GM23338 (cell line): ENCODE data around the gene NTRK3. TPM values are rescaled to one million over a fixed set of nuclear protein-coding genes. Genes with fewer than 3 reads are reported as not detected.

Experiments used
- ATAC-seq: fragments of 200-7000 bp; cut with Tn5 transposase; 3 replicates; pipeline ENCODE4 v1.9.1; 2020
- DNase-seq: peaks from one replicate; pipeline ENCODE4 v3.0.0-alpha.2; 2015; ENCODE audit warnings: low spot score
- H2AFZ ChIP-seq: fragments of 200-600 bp; sonication (generic); 2 replicates; pipeline ENCODE4 v1.8.0; 2016; ENCODE audit warnings: antibody characterized with exemption, mild to moderate bottlenecking, moderate library complexity
- H3F3A ChIP-seq: fragments of 200-600 bp; sonication (generic); replicated peaks from 2 replicates; pipeline ENCODE4 v1.8.0; 2017; ENCODE audit warnings: antibody characterized with exemption, mixed run types, low read depth
- H3K27ac ChIP-seq: fragments of 200-600 bp; sonication (generic); 2 replicates; pipeline ENCODE4 v1.6.1; 2016; ENCODE audit warnings: low read depth
- H3K27me3 ChIP-seq: fragments of 200-600 bp; sonication (generic); 2 replicates; pipeline ENCODE4 v1.8.0; 2016; ENCODE audit warnings: mild to moderate bottlenecking, mixed run types, moderate library complexity; ENCODE audit not compliant: insufficient read depth
- H3K36me3 ChIP-seq: fragments of 200-600 bp; sonication (generic); 2 replicates; pipeline ENCODE4 v1.8.0; 2016; ENCODE audit warnings: mild to moderate bottlenecking; ENCODE audit not compliant: insufficient read depth
- H3K4me1 ChIP-seq: fragments of 200-600 bp; sonication (generic); 2 replicates; pipeline ENCODE4 v1.8.0; 2016; ENCODE audit warnings: mild to moderate bottlenecking, moderate library complexity; ENCODE audit not compliant: insufficient read depth
- H3K4me2 ChIP-seq: fragments of 200-600 bp; sonication (generic); 2 replicates; pipeline ENCODE4 v1.7.1; 2017; ENCODE audit warnings: mixed run types
- H3K4me3 ChIP-seq: fragments of 200-600 bp; sonication (generic); 2 replicates; pipeline ENCODE4 v1.6.1; 2016; ENCODE audit warnings: mixed run types
- H3K79me2 ChIP-seq: fragments of 200-600 bp; sonication (generic); replicated peaks from 2 replicates; pipeline ENCODE4 v1.8.0; 2017; ENCODE audit warnings: mild to moderate bottlenecking; ENCODE audit not compliant: insufficient read depth
- H3K9me2 ChIP-seq: fragments of 200-600 bp; sonication (generic); 2 replicates; pipeline ENCODE4 v1.8.0; 2017; ENCODE audit not compliant: insufficient read depth
- H4K20me1 ChIP-seq: fragments of 200-600 bp; sonication (generic); replicated peaks from 2 replicates; pipeline ENCODE4 v1.8.0; 2017; ENCODE audit warnings: mild to moderate bottlenecking; ENCODE audit not compliant: insufficient read depth
- H3K27ac Mint-ChIP-seq: 2 replicates; pipeline ENCODE4 v1.8.0; 2020; ENCODE audit warnings: inconsistent platforms, mild to moderate bottlenecking, moderate library complexity, mixed read lengths
- H3K27me3 Mint-ChIP-seq: 3 replicates; pipeline ENCODE4 v1.8.0; 2022; ENCODE audit warnings: low read depth, mild to moderate bottlenecking, moderate library complexity, mixed read lengths, inconsistent platforms; ENCODE audit not compliant: insufficient read depth, poor library complexity
- H3K36me3 Mint-ChIP-seq: 3 replicates; pipeline ENCODE4 v1.8.0; 2021; ENCODE audit warnings: low read depth, mild to moderate bottlenecking, inconsistent platforms, moderate library complexity, mixed read lengths
- H3K4me1 Mint-ChIP-seq: 3 replicates; pipeline ENCODE4 v1.8.0; 2020; ENCODE audit warnings: mild to moderate bottlenecking, inconsistent platforms, mixed read lengths
- H3K4me3 Mint-ChIP-seq: 3 replicates; pipeline ENCODE4 v1.8.0; 2021; ENCODE audit warnings: moderate library complexity, mild to moderate bottlenecking, inconsistent platforms, mixed read lengths
- H3K9me3 Mint-ChIP-seq: 3 replicates; pipeline ENCODE4 v1.8.0; 2020; ENCODE audit warnings: moderate library complexity, mild to moderate bottlenecking, inconsistent platforms, mixed read lengths
- CREB1 ChIP-seq: fragments of 250-450 bp; sonication (Bioruptor Pico); IDR thresholded peaks from 2 replicates; pipeline ENCODE4 v1.5.0; 2020; ENCODE audit warnings: low read depth, mild to moderate bottlenecking, moderate library complexity
- EZH2 ChIP-seq: fragments of 200-600 bp; sonication (generic); IDR thresholded peaks from one replicate; pipeline ENCODE4 v1.8.0; 2017; ENCODE audit warnings: antibody characterized with exemption, mild to moderate bottlenecking, low read depth; ENCODE audit not compliant: unreplicated experiment
- REST ChIP-seq: IDR thresholded peaks from one replicate; pipeline ENCODE4 v1.6.1; 2018; ENCODE audit warnings: antibody characterized with exemption; ENCODE audit not compliant: unreplicated experiment
- ZNF114 ChIP-seq: fragments of 250-450 bp; sonication (Bioruptor Pico); IDR thresholded peaks from 2 replicates; pipeline ENCODE4 v1.5.0; 2020; ENCODE audit warnings: mild to moderate bottlenecking, moderate library complexity
- ZNF331 ChIP-seq: fragments of 250-450 bp; sonication (Bioruptor Pico); IDR thresholded peaks from 2 replicates; pipeline ENCODE4 v1.5.0; 2020; ENCODE audit warnings: low read depth, mild to moderate bottlenecking, moderate library complexity
- ZNF462 ChIP-seq: fragments of 250-450 bp; sonication (Bioruptor Pico); IDR thresholded peaks from 2 replicates; pipeline ENCODE4 v1.5.0; 2020; ENCODE audit warnings: mild to moderate bottlenecking, moderate library complexity
- polyA plus RNA-seq: library from polyadenylated mRNA; unstranded; fragments of >200 nt; fragmentation: Nextera tagmentation; extraction: Ambion mirVana; gene quantifications from 2 replicates; pipeline ENCODE4 v1.2.1, GENCODE V29; 2016
- total RNA-seq: library from RNA; depleted of rRNA; stranded (reverse); fragments of >200 nt; shearing (Covaris generic); gene quantifications from 2 replicates; pipeline ENCODE4 v1.2.3, GENCODE V29; 2014

NTRK3 gene
- total and polyA plus RNA-seq, 2 experiments from 2014 or later, result 3.1 to 5.3 TPM

- TF ChIP-seq ZNF462 (CRISPR knock-in tag), result no peak
- no peak for TF ChIP-seq CREB1 (CRISPR knock-in tag)
Observed at GRCh38 chr15:87871258-87871681, 385.3 kb downstream of the NTRK3 start (continued).

- Mint-ChIP-seq H3K27ac (no peak overlapping the region), H3K9me3 (no peaks in the 10 kb centered on the region), H3K27me3 (no peaks in the 10 kb centered on the region), H3K4me1 (no peaks in the 10 kb centered on the region), H3K4me3 (no peak overlapping the region), H3K36me3 (no peaks in the 10 kb centered on the region)
- H3K9me2 ChIP-seq, result no peaks in the 10 kb centered on the region
- ATAC-seq (no peak), DNase-seq (peak; percentile 6)
- H3K4me3 ChIP-seq, result no peak overlapping the region
- no peaks in the 10 kb centered on the region for H4K20me1 ChIP-seq
- no peak overlapping the region for H2AFZ ChIP-seq
- no peaks in the 10 kb centered on the region for H3K27me3 ChIP-seq
- no peaks in the 10 kb centered on the region for H3K79me2 ChIP-seq
- H3K27ac ChIP-seq, result no peak overlapping the region
- no peak overlapping the region for H3K4me2 ChIP-seq
- H3K4me1 ChIP-seq, result no peaks in the 10 kb centered on the region
- H3F3A ChIP-seq, result no peaks in the 10 kb centered on the region
- H3K36me3 ChIP-seq, result no peaks in the 10 kb centered on the region
- TF ChIP-seq ZNF114 (CRISPR knock-in tag) (no peak), REST (no peak), ZNF331 (CRISPR knock-in tag) (no peak), EZH2 (no peak), ZNF462 (CRISPR knock-in tag) (no peak)
Observed at GRCh38 chr15:87866961-87867360, 389.6 kb downstream of the NTRK3 start.
